Mucosa of rectum (tissue), 2 donors: Measurements from ENCODE around the gene GABBR2.

Experiments used
- H3K27ac ChIP-seq, 2 donors: one replicate each; pipeline ENCODE4 v1.7.0; 2013; ENCODE audit warnings: inconsistent platforms in 2 of 2, low read depth in 2 of 2, low read length in 2 of 2
- H3K27me3 ChIP-seq, 2 donors: one replicate each; pipeline ENCODE4 v1.7.0; 2013; ENCODE audit warnings: low read length in 2 of 2; ENCODE audit not compliant: control insufficient read depth in 2 of 2, insufficient read depth in 2 of 2
- H3K36me3 ChIP-seq, 2 donors: one replicate each; pipeline ENCODE4 v1.7.0; 2013; ENCODE audit warnings: low read length in 2 of 2; ENCODE audit not compliant: control insufficient read depth in 2 of 2, insufficient read depth in 2 of 2
- H3K4me1 ChIP-seq, 2 donors: one replicate each; pipeline ENCODE4 v1.7.0; 2013; ENCODE audit warnings: low read length in 2 of 2, mild to moderate bottlenecking in 1 of 2; ENCODE audit not compliant: control insufficient read depth in 2 of 2, insufficient read depth in 2 of 2
- H3K4me3 ChIP-seq, 2 donors: one replicate each; pipeline ENCODE4 v1.7.0; 2013; ENCODE audit warnings: low read length in 2 of 2
- H3K9ac ChIP-seq, 2 donors: one replicate each; pipeline ENCODE4 v1.7.0; 2013; ENCODE audit warnings: low read length in 2 of 2, low read depth in 1 of 2, mild to moderate bottlenecking in 1 of 2
- H3K9me3 ChIP-seq, 2 donors: one replicate each; pipeline ENCODE4 v1.7.0; 2013; ENCODE audit warnings: low read length in 2 of 2; ENCODE audit not compliant: control insufficient read depth in 2 of 2
- donor health status: healthy.
- donor health status: Normal muscosa, but diverticular disease.

The GABBR2 gene

GRCh38 chr9:98240475-98240874, 468.3 kb downstream of the GABBR2 start:
- Histone ChIP-seq H3K36me3 (peaks cover 3 to 19% of the 10 kb centered on the region in 2 donors), H3K27ac (no peak overlapping the region)

More at GRCh38 chr9:98240475-98240874, 468.3 kb downstream of the GABBR2 start:
- Histone ChIP-seq H3K27me3 (no peaks in the 10 kb centered on the region), H3K9ac (no peak overlapping the region), H3K4me1 (peaks cover 2 to 8% of the 10 kb centered on the region in 2 donors), H3K4me3 (no peak overlapping the region), H3K9me3 (no peaks in the 10 kb centered on the region)
